CD14-positive monocyte (primary cell): ENCODE measurements around the gene KRTAP10-3. TPM values are rescaled to one million over a fixed set of nuclear protein-coding genes. Genes with fewer than 3 reads are reported as not detected.

Experiments
- DNase-seq, 3 donors: peaks; one replicate each; pipeline ENCODE4 v3.0.0-alpha.2; 2011 to 2022
- H2AFZ ChIP-seq: 2 replicates; pipeline ENCODE4 v1.6.0; 2012; ENCODE audit warnings: mild to moderate bottlenecking, low read depth, low read length, inconsistent platforms; ENCODE audit not compliant: insufficient read depth, poor library complexity, severe bottlenecking
- H3K27ac ChIP-seq, 2 donors: 1 replicate in 1 of 2; 2 replicates in 1 of 2; pipeline ENCODE4 v1.5.1; 2012 to 2013; ENCODE audit warnings: low read length in 2 of 2, control low read depth in 1 of 2, inconsistent platforms in 1 of 2, low read depth in 1 of 2, mild to moderate bottlenecking in 1 of 2
- H3K27me3 ChIP-seq, 2 donors: one replicate each; pipeline versions ENCODE4 v1.6.0 to v1.6.1; 2011 to 2013; ENCODE audit warnings: low read length in 2 of 2; ENCODE audit not compliant: control insufficient read depth in 2 of 2, insufficient read depth in 2 of 2
- H3K36me3 ChIP-seq, 2 donors: replicated peaks in 1 of 2; 1 replicate in 1 of 2; 2 replicates in 1 of 2; pipeline versions ENCODE4 v1.5.1 to v1.6.1; 2012 to 2013; ENCODE audit warnings: low read length in 2 of 2, control low read depth in 1 of 2, inconsistent platforms in 1 of 2, mild to moderate bottlenecking in 1 of 2; ENCODE audit not compliant: insufficient read depth in 2 of 2, control insufficient read depth in 1 of 2
- H3K4me1 ChIP-seq, 2 donors: 1 replicate in 1 of 2; 2 replicates in 1 of 2; pipeline versions ENCODE4 v1.5.1 to v1.6.1; 2012 to 2013; ENCODE audit warnings: low read length in 2 of 2, control low read depth in 1 of 2, inconsistent platforms in 1 of 2, mild to moderate bottlenecking in 1 of 2, moderate library complexity in 1 of 2; ENCODE audit not compliant: insufficient read depth in 2 of 2, control insufficient read depth in 1 of 2
- H3K4me2 ChIP-seq: replicated peaks from 2 replicates; pipeline ENCODE3; 2012; ENCODE audit warnings: low read length, moderate library complexity, mild to moderate bottlenecking; ENCODE audit not compliant: poor library complexity, severe bottlenecking; ENCODE audit errors: extremely low read depth
- H3K4me3 ChIP-seq, 3 experiments: fragments of 200-600 bp in 1 of 3; sonication (generic) in 1 of 3; replicated peaks in 1 of 3; 1 replicate in 2 of 3; 2 replicates in 1 of 3; pipeline ENCODE4 v1.5.1; 2011 to 2013; ENCODE audit warnings: low read length in 3 of 3, mild to moderate bottlenecking in 3 of 3, control low read depth in 2 of 3, low read depth in 2 of 3, inconsistent platforms in 1 of 3, moderate library complexity in 1 of 3
- H3K79me2 ChIP-seq: 2 replicates; pipeline ENCODE4 v1.6.0; 2012; ENCODE audit warnings: mild to moderate bottlenecking, control low read depth, inconsistent platforms, low read length, moderate library complexity; ENCODE audit not compliant: insufficient read depth
- H3K9ac ChIP-seq: 2 replicates; pipeline ENCODE4 v1.6.0; 2017; ENCODE audit warnings: low read length, mild to moderate bottlenecking; ENCODE audit not compliant: insufficient read depth, poor library complexity, severe bottlenecking
- H3K9me3 ChIP-seq, 2 donors: replicated peaks in 1 of 2; 1 replicate in 1 of 2; 2 replicates in 1 of 2; pipeline versions ENCODE4 v1.5.1 to v1.6.1; 2012 to 2013; ENCODE audit warnings: low read length in 2 of 2, control low read depth in 1 of 2; ENCODE audit not compliant: control insufficient read depth in 1 of 2, insufficient read depth in 1 of 2
- H4K20me1 ChIP-seq: 2 replicates; pipeline ENCODE4 v1.6.0; 2012; ENCODE audit warnings: mild to moderate bottlenecking, low read length, control low read depth, moderate library complexity; ENCODE audit not compliant: insufficient read depth
- H3K27ac Mint-ChIP-seq, 7 donors: one replicate each; pipeline ENCODE4 v1.8.0; 2020; ENCODE audit warnings: mild to moderate bottlenecking in 7 of 7, mixed read lengths in 7 of 7, moderate library complexity in 6 of 7, inconsistent platforms in 2 of 7
- H3K27me3 Mint-ChIP-seq, 3 donors: one replicate each; pipeline ENCODE4 v1.8.0; 2021 to 2022; ENCODE audit warnings: low read depth in 3 of 3, mild to moderate bottlenecking in 3 of 3, mixed read lengths in 3 of 3, moderate library complexity in 3 of 3, inconsistent platforms in 1 of 3
- H3K36me3 Mint-ChIP-seq, 2 donors: one replicate each; pipeline ENCODE4 v1.8.0; 2020; ENCODE audit warnings: mixed read lengths in 2 of 2, inconsistent platforms in 1 of 2, mild to moderate bottlenecking in 1 of 2
- H3K4me1 Mint-ChIP-seq: one replicate; pipeline ENCODE4 v1.8.0; 2020; ENCODE audit warnings: mild to moderate bottlenecking, mixed read lengths
- H3K4me3 Mint-ChIP-seq, 2 donors: one replicate each; pipeline ENCODE4 v1.8.0; 2020; ENCODE audit warnings: mild to moderate bottlenecking in 2 of 2, mixed read lengths in 2 of 2, moderate library complexity in 1 of 2
- H3K9me3 Mint-ChIP-seq, 7 donors: one replicate each; pipeline ENCODE4 v1.8.0; 2020 to 2022; ENCODE audit warnings: mixed read lengths in 7 of 7, mild to moderate bottlenecking in 6 of 7, moderate library complexity in 6 of 7, inconsistent platforms in 2 of 7
- WGBS: methylation state at CpG from one replicate; pipeline ENCODE4 v1.1.5; 2013; ENCODE audit warnings: missing lambda C conversion rate; ENCODE audit not compliant: insufficient coverage; 5-methylcytosine and 5-hydroxymethylcytosine counted together
- intact Hi-C, 2 donors: fragments of 100-400 bp; cut with micrococcal nuclease; formaldehyde crosslinking; loops; one replicate each; pipeline versions ENCODE4 v1.15.0 to v1.15.1; 2023
- polyA plus RNA-seq, 3 donors: library from polyadenylated mRNA; depleted of rRNA in 1 of 3; unstranded in 2 of 3; stranded (reverse) in 1 of 3; fragments of 300-500 nt in 2 of 3; fragments of >200 nt in 1 of 3; fragmentation: Illumina TruSeq in 2 of 3; gene quantifications; 1 replicate in 2 of 3; 2 replicates in 1 of 3; pipeline ENCODE4 v1.2.3, GENCODE V29; 2012 to 2021
- TF ChIP-seq, protein P1 (sequence below): fragments of 200-600 bp; IDR thresholded peaks from one replicate; pipeline ENCODE4 v1.8.0; 2022; ENCODE audit warnings: antibody characterized with exemption, mild to moderate bottlenecking

Gene KRTAP10-3
- polyA plus RNA-seq, 3 donors: not detected

DNA sequence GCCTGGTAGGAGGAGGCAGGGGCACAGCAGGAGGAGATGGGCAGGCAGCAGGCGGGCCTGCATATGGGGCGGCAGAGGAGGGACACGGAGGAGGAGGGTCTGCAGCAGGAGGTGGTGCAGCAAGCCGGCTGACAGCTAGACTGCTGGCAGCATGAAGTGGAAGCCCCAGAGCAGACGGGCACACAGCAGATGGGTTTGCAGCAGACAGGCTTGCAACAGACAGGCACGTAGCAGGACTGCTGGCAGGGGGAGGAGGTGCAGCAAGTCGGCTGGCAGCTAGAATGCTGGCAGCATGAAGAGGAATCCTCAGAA, 21.2 kb upstream of the KRTAP10-3 start:
- TF ChIP-seq, protein P1, sequence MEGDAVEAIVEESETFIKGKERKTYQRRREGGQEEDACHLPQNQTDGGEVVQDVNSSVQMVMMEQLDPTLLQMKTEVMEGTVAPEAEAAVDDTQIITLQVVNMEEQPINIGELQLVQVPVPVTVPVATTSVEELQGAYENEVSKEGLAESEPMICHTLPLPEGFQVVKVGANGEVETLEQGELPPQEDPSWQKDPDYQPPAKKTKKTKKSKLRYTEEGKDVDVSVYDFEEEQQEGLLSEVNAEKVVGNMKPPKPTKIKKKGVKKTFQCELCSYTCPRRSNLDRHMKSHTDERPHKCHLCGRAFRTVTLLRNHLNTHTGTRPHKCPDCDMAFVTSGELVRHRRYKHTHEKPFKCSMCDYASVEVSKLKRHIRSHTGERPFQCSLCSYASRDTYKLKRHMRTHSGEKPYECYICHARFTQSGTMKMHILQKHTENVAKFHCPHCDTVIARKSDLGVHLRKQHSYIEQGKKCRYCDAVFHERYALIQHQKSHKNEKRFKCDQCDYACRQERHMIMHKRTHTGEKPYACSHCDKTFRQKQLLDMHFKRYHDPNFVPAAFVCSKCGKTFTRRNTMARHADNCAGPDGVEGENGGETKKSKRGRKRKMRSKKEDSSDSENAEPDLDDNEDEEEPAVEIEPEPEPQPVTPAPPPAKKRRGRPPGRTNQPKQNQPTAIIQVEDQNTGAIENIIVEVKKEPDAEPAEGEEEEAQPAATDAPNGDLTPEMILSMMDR: no peak
- peak overlapping the region in 2 of 7 donors; percentile 20 to 48 for H3K27ac Mint-ChIP-seq
- Histone ChIP-seq H4K20me1 (no peaks in the 10 kb centered on the region), H3K4me2 (no peak overlapping the region), H3K27me3 (peaks cover 0 to 7% of the 10 kb centered on the region in 2 donors), H3K4me1 (no peaks in the 10 kb centered on the region), H3K79me2 (no peaks in the 10 kb centered on the region), H3K4me3 (no peak overlapping the region), H3K36me3 (no peaks in the 10 kb centered on the region), H2AFZ (no peak overlapping the region), H3K9ac (no peak overlapping the region), H3K27ac (no peak overlapping the region), H3K9me3 (peaks cover 11 to 44% of the 10 kb centered on the region in 2 donors)
- H3K36me3 Mint-ChIP-seq: no peaks in the 10 kb centered on the region
- H3K9me3 Mint-ChIP-seq: peaks cover 21 to 63% (median 50%) of the 10 kb centered on the region in 7 donors
- H3K4me3 Mint-ChIP-seq: peak overlapping the region in 1 of 2 donors; percentile 26
- no peaks in the 10 kb centered on the region for H3K4me1 Mint-ChIP-seq
- peaks cover 10 to 34% (median 11%) of the 10 kb centered on the region in 3 donors for H3K27me3 Mint-ChIP-seq
- intact Hi-C loops: no loop called here
- WGBS: 69% methylated on average over 7 of the region's 7 CpGs
- DNase-seq: no peak

DNA sequence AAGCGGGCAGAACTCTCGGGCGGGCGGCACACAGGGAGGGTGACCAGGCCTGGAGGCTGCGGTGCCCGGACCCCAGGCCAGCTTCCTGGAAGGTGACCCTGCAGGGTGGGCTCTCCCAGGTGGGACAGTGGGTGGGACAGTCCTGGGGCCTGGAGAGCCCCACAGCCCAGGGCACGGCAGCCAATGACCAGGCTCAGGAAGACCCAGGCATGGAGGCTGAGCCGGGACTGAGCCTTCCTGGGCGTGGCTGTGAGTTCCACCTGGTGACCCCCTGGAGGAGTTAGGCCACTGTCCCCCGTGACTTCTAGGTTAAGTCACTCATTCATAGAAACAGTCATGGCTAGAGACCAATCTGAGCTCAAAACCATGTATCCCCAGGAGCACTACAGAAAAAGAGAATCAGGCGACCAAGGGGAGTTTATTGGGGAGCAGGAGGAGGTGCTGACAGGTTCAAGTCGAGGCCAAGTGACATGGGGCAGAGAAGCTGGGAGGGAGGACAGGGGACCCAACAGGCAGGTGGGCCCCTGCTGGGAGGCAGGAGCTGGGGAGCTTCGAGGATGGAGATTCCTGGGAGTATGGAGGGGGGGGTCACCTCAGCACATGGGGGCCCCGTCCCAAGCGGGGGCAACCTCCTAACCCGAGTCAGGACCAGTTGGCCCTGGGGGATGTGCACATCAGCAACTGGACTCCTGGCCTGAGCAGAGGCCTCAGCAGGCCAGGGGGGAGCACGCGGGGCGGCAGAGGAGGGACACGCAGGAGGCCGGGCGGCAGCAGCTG, 20.6 kb upstream of the KRTAP10-3 start:
- H3K4me2 ChIP-seq: no peak overlapping the region
- DNase-seq: no peak
- no peak overlapping the region for H2AFZ ChIP-seq
- H3K9me3 Mint-ChIP-seq: peaks cover 21 to 64% (median 50%) of the 10 kb centered on the region in 7 donors
- peaks cover 0 to 4% of the 10 kb centered on the region in 2 donors for H3K27me3 ChIP-seq
- H3K27ac ChIP-seq: no peak overlapping the region
- no peak overlapping the region for H3K27ac Mint-ChIP-seq
- no peak overlapping the region for H3K9ac ChIP-seq
- H3K4me3 Mint-ChIP-seq: no peak overlapping the region
- intact Hi-C loops: no loop called here
- WGBS: 66% methylated on average over 8 of the region's 22 CpGs
- no peaks in the 10 kb centered on the region for H4K20me1 ChIP-seq
- H3K4me1 Mint-ChIP-seq: no peaks in the 10 kb centered on the region
- H3K4me3 ChIP-seq: no peak overlapping the region
- no peaks in the 10 kb centered on the region for H3K36me3 ChIP-seq
- no peaks in the 10 kb centered on the region for H3K36me3 Mint-ChIP-seq
- H3K4me1 ChIP-seq: no peaks in the 10 kb centered on the region
- peaks cover 11 to 44% of the 10 kb centered on the region in 2 donors for H3K9me3 ChIP-seq
- TF ChIP-seq, protein P1: no peak
- no peaks in the 10 kb centered on the region for H3K79me2 ChIP-seq
- peaks cover 10 to 39% (median 16%) of the 10 kb centered on the region in 3 donors for H3K27me3 Mint-ChIP-seq
